Natural killer cell treated with Interleukin-12 subunit alpha and Interleukin-12 subunit beta and Interleukin-15 and Interleukin-18, amount 100 ng/mL, for 72 hours (primary cell): Measurements from ENCODE around the gene GTPBP4. TPM values are rescaled to one million over a fixed set of nuclear protein-coding genes. Genes with fewer than 3 reads are reported as not detected.
A peak's percentile ranks its signal among the peaks of the same experiment; 100 is the strongest.

Experiments
- ATAC-seq, 2 donors: fragments of 150-1000 bp; cut with Tn5 transposase in 1 of 2; sonication (Bioruptor Pico), chemical (Tn5 transposase) in 1 of 2; 2 replicates each; pipeline ENCODE4 v1.10.0; 2021
- DNase-seq: peaks from one replicate; pipeline ENCODE4 v3.0.0; 2022; ENCODE audit warnings: low spot score
- H3K27ac Mint-ChIP-seq, 2 donors: 1 replicate in 1 of 2; 2 replicates in 1 of 2; pipeline ENCODE4 v1.8.0; 2022; ENCODE audit warnings: mixed read lengths in 2 of 2, mild to moderate bottlenecking in 1 of 2, moderate library complexity in 1 of 2
- H3K27me3 Mint-ChIP-seq, 2 donors: 1 replicate in 1 of 2; 2 replicates in 1 of 2; pipeline ENCODE4 v1.8.0; 2022; ENCODE audit warnings: mixed read lengths in 2 of 2
- H3K36me3 Mint-ChIP-seq: one replicate; pipeline ENCODE4 v1.8.0; 2022; ENCODE audit warnings: mixed read lengths
- H3K4me1 Mint-ChIP-seq, 2 donors: 1 replicate in 1 of 2; 2 replicates in 1 of 2; pipeline ENCODE4 v1.8.0; 2022; ENCODE audit warnings: low read depth in 2 of 2, mixed read lengths in 2 of 2, mild to moderate bottlenecking in 1 of 2
- H3K4me3 Mint-ChIP-seq: one replicate; pipeline ENCODE4 v1.8.0; 2022; ENCODE audit warnings: mixed read lengths
- H3K9me3 Mint-ChIP-seq: 2 replicates; pipeline ENCODE4 v1.8.0; 2022; ENCODE audit warnings: mixed read lengths
- total RNA-seq, 2 donors: library from RNA; stranded (reverse); gene quantifications; one replicate each; pipeline ENCODE4 v1.2.3, GENCODE V29; 2022

Gene GTPBP4
- total RNA-seq, 2 donors from 2014 or later, result 123 to 160 TPM

DNA sequence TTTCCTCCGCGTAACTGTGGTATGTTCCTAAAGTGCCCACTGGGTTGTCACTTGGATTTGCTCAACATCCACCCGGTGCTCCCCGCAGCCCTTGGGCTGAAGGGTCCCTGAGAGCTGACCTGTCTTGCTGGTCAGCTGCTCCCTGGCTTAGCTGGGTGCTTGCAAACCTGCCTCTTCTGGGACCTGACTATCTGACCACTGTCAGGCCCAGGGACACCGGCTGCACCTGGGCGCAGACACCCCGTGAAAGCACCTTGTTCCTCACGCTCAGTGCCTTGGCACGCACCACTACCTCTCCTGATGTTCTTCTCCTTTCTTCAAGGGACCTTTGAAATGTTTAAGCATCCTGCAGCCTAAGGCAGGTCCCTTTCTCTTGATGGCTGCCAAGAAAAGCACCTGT lies 30.1 kb upstream of the GTPBP4 start:
- DNase-seq, result no peak
- Mint-ChIP-seq H3K9me3 (no peaks in the 10 kb centered on the region), H3K4me3 (no peak overlapping the region), H3K36me3 (no peaks in the 10 kb centered on the region), H3K27me3 (peaks cover 0 to 19% of the 10 kb centered on the region in 2 donors), H3K27ac (peak overlapping the region in 1 of 2 donors; percentile 50), H3K4me1 (peaks cover 0 to 2% of the 10 kb centered on the region in 2 donors)
- ATAC-seq, result peak; percentile 23 to 52

DNA sequence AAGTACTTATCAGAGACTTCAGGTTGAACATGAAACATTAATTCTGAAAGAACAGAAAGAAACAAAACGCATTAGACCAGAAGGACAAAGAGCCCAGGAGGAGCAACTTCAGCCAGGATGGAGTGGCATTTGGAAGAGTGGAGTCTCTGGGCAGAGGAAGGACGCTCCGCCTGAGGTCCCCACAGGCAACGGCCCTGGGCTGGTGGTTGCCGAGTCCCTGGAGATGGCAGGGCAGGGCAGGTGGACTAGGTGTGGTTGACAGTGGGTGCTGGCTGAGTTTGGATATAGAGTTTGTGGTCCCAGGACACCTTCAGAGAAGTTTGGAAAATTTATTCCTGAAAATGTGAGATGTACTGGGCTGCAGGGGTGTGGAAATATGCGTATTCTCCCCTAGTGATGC lies 29.4 kb upstream of the GTPBP4 start:
- ATAC-seq, result no peak

DNA sequence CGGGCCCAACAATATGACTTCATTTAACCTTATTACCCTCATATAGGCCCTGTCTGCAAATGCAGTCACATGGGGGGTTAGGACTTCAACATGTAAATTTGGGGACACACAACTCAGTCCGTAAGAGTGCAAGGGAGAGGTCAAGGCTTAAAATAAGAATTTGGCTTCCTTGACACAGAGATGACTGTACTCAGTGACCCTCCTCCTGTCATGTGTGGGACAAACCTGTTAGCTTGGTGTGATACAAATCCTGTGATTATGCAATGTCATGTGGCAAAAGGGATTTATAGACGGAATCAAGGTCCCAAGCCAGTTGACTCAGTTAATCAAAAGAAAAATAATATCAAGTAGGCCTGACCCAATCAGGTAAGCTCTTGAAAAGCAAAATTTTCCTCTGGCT lies 25.9 kb upstream of the GTPBP4 start:
- H3K9me3 Mint-ChIP-seq, result no peaks in the 10 kb centered on the region
- DNase-seq (no peak), ATAC-seq (no peak)
- no peak overlapping the region for H3K4me3 Mint-ChIP-seq
- peaks cover 0 to 2% of the 10 kb centered on the region in 2 donors for H3K4me1 Mint-ChIP-seq
- H3K27ac Mint-ChIP-seq, result no peak overlapping the region
- H3K27me3 Mint-ChIP-seq, result peaks cover 6 to 24% of the 10 kb centered on the region in 2 donors
- H3K36me3 Mint-ChIP-seq, result no peaks in the 10 kb centered on the region

More for the DNA sequence above, 29.4 kb upstream of the GTPBP4 start:
- Mint-ChIP-seq H3K9me3 (no peaks in the 10 kb centered on the region), H3K4me3 (no peak overlapping the region), H3K27me3 (peaks cover 0 to 19% of the 10 kb centered on the region in 2 donors), H3K27ac (no peak overlapping the region), H3K36me3 (no peaks in the 10 kb centered on the region), H3K4me1 (peaks cover 0 to 2% of the 10 kb centered on the region in 2 donors)
- DNase-seq, result no peak

DNA sequence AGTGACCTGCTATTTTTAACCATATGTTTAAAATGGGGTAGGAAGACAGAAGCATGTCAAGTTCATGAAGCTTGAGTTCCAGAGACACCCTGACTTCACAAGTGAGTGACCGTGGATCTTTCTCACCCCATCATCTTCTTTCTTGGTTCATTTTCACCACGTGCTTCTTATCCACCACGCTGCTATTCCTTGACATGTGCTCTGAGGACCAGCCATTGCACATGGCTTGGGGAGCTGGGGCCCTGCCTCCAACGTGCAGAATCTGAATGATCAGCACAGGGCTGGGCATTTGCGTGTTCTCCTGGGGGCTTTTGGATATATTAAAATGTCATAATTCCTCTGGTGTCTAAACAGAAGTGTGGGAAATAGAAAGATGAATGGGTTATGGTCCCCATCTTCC lies 25.0 kb upstream of the GTPBP4 start:
- Mint-ChIP-seq H3K9me3 (no peaks in the 10 kb centered on the region), H3K4me1 (peaks cover 0 to 2% of the 10 kb centered on the region in 2 donors), H3K27me3 (peaks cover 6 to 23% of the 10 kb centered on the region in 2 donors), H3K27ac (peak overlapping the region in 1 of 2 donors; percentile 12), H3K4me3 (no peak overlapping the region), H3K36me3 (no peaks in the 10 kb centered on the region)
- ATAC-seq (no peak), DNase-seq (no peak)

DNA sequence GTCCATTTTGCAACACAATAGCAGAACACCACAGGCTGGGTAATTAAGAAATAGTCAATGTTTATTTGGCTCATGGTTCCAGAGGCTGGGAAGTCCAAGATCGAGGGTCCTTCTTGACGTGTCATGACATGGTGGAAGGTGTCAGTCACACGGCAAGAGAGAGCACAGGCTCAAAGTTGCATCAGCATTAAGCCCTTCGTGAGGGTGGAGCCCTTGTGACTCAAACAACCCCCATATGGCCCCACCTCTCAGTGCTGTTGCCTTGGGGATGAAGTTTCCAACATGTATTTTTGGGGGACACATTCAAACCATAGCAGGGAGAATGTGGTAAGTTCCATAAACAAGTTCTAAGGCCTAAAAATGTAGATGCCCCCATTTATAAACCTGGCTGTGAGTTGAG lies 24.6 kb upstream of the GTPBP4 start:
- ATAC-seq (no peak), DNase-seq (no peak)
- Mint-ChIP-seq H3K4me1 (peaks cover 0 to 1% of the 10 kb centered on the region in 2 donors), H3K36me3 (no peaks in the 10 kb centered on the region), H3K9me3 (no peaks in the 10 kb centered on the region), H3K4me3 (no peak overlapping the region), H3K27ac (peak overlapping the region in 1 of 2 donors; percentile 12), H3K27me3 (peaks cover 10 to 21% of the 10 kb centered on the region in 2 donors)

DNA sequence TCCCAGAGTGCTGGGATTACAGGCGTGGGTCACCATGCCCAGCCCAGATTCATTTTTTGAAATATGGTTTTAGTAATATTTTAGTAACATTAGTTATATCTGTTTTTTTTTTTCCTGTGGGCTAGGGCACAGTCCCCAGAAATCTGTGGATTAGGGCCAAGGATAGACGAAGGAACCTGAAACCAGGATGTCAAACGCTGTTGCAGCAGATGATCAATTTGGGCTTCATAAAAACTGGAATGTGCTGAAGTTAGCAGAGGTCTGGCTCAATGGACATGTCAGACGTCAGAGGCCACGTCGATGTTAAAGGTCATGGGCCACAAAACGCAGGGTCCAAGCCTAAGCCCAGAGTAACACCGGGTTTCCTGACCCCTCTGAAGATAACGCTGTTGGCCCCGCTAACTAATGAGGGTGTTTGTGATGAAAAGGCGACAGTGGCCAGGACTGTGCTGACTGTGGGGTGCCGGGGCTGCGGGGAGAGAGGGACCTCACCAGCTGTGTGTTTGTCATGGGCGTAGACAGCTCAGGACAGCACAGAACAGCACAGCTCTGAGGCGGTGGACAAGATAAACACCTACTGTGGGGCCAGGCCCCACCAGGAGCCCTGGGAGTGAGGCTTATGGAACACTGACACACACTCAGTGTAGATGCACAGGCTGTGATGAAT lies 23.8 kb upstream of the GTPBP4 start:
- Mint-ChIP-seq H3K27me3 (peaks cover 18 to 21% of the 10 kb centered on the region in 2 donors), H3K9me3 (no peaks in the 10 kb centered on the region), H3K27ac (no peak overlapping the region), H3K36me3 (no peaks in the 10 kb centered on the region), H3K4me1 (no peaks in the 10 kb centered on the region), H3K4me3 (no peak overlapping the region)
- DNase-seq (no peak), ATAC-seq (no peak)

DNA sequence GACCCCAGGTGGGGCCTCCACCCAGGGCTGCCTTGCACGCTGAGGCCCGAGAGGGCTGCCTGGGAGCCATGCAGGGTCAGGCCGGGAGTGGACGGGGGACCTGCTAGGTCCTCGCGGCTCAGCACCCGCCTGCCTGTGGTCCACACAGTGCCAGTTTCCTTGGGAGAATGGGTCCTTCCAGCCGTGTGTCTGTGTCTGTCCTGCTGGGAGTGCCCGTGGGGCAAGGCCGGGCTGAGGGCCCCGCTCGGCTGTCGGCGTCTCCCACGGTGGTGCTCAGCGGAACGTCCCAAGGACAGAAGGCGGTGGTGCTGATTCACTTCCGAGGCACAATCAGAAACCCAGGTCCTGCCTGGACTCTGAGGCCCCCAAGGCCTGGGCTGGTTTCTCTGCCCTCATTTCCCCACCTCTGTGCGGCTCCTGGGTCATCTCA lies 23.2 kb upstream of the GTPBP4 start:
- Mint-ChIP-seq H3K9me3 (no peaks in the 10 kb centered on the region), H3K4me3 (no peak overlapping the region), H3K27me3 (peaks cover 18 to 19% of the 10 kb centered on the region in 2 donors), H3K36me3 (no peaks in the 10 kb centered on the region), H3K4me1 (no peaks in the 10 kb centered on the region), H3K27ac (no peak overlapping the region)
- peak; percentile 40 to 46 for ATAC-seq
- DNase-seq, result no peak

DNA sequence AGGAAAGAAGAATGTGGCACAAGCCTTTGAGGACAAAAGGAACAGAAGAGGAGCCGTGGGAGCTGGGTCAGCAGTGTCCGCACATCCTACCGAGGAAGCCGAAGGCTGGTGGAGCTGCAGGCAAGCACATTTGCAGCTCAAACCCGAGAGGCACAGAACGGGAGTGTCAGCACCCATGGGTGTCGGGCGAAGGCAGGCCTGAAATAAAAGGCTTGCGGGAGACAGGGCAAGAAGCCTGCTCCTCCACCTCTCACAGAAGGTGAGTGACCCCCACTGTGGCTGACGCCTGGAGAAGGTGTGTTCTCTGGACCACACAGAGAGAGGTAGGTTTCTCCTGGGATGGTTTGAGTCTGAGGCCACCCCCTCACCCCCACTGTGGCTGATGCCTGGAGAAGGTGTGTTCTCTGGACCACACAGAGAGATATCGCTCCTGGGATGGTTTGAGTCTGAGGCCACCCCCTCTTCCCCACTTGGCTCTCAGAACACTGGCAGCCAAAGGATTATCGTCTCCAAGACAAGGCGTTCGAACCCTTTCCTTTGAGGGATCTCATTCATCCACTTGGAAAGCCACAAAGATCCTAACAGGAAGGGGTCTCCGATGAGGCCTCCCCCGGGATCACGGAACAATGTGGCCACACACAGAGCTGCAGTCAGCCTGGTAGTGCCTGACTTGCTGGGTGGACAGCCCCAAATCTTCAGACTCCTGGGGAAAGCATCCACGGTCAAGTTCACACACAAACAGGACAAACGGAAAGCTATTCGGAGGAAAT lies 21.6 kb upstream of the GTPBP4 start:
- Mint-ChIP-seq H3K9me3 (no peaks in the 10 kb centered on the region), H3K36me3 (no peaks in the 10 kb centered on the region), H3K27ac (no peak overlapping the region), H3K4me3 (no peak overlapping the region), H3K27me3 (peaks cover 16 to 19% of the 10 kb centered on the region in 2 donors), H3K4me1 (no peaks in the 10 kb centered on the region)
- ATAC-seq (no peak), DNase-seq (no peak)

DNA sequence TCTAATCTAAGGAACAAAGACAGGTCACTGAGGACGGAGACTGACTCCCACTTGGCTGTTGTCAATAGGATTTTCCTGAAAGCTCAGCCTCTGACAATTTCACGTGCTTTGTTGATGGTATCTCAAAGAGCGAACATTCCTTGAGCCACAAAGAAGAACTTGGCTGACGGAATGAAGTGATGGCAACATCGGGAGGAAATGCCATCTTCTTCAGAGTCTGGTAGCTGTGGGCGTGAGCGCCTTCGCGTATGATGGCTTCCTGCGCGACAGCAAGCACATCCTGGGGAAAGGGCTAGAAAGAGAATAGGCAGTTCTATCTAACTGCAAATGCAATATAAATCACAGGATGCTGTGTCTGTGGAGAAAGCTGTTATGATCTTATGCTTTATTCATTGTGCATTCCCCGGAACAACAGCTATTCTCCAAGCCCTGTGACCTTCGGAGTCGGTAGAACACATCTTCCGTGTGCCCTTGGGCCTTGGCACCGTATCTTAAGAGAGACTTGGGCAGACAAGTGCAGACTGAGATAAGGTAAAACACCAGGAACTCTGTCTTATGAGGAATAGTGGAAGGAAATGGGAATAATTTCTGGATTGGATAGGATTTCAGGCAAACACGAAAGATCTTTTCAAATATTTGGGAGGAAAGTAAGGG lies 19.6 kb upstream of the GTPBP4 start:
- H3K4me3 Mint-ChIP-seq, result no peak overlapping the region
- H3K27ac Mint-ChIP-seq, result no peak overlapping the region
- peaks cover 19 to 20% of the 10 kb centered on the region in 2 donors for H3K27me3 Mint-ChIP-seq
- DNase-seq, result no peak
- H3K9me3 Mint-ChIP-seq, result no peaks in the 10 kb centered on the region
- H3K36me3 Mint-ChIP-seq, result no peaks in the 10 kb centered on the region
- H3K4me1 Mint-ChIP-seq, result no peaks in the 10 kb centered on the region
- ATAC-seq, result no peak

DNA sequence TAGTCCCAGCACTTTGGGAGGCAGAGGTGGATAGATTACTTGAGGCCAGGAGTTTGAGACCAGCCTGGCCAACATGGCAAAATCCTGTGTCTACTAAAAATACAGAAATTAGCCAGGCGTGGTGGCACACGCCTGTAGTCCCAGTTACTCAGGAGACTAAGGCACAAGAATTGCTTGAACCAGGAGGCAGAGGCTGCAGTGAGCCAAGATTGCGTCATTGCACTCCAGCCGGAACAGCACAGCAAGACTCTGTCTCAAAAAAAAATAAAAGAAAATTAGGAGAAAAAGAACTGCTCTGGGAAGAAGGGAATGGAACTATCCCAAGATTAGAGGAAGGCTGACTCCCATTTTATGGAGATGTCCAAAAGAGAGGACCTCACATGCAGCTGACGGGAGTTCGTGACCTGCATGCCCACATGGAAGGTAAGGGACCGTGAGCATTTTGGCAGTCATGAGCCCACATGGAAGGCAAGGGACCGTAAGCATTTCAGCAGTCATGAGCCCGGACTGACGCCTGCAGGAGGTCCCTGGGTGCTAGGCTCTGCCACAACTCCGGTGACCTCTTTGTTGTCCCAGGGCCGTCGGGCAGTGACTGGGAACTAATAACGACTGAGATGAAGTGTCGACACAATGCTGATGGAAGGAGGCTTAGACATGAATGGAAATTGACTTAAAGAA lies 18.6 kb upstream of the GTPBP4 start:
- no peak overlapping the region for H3K4me3 Mint-ChIP-seq
- H3K36me3 Mint-ChIP-seq, result no peaks in the 10 kb centered on the region
- no peaks in the 10 kb centered on the region for H3K9me3 Mint-ChIP-seq
- H3K27ac Mint-ChIP-seq, result no peak overlapping the region
- ATAC-seq (no peak), DNase-seq (no peak)
- peaks cover 19 to 20% of the 10 kb centered on the region in 2 donors for H3K27me3 Mint-ChIP-seq
- no peaks in the 10 kb centered on the region for H3K4me1 Mint-ChIP-seq

DNA sequence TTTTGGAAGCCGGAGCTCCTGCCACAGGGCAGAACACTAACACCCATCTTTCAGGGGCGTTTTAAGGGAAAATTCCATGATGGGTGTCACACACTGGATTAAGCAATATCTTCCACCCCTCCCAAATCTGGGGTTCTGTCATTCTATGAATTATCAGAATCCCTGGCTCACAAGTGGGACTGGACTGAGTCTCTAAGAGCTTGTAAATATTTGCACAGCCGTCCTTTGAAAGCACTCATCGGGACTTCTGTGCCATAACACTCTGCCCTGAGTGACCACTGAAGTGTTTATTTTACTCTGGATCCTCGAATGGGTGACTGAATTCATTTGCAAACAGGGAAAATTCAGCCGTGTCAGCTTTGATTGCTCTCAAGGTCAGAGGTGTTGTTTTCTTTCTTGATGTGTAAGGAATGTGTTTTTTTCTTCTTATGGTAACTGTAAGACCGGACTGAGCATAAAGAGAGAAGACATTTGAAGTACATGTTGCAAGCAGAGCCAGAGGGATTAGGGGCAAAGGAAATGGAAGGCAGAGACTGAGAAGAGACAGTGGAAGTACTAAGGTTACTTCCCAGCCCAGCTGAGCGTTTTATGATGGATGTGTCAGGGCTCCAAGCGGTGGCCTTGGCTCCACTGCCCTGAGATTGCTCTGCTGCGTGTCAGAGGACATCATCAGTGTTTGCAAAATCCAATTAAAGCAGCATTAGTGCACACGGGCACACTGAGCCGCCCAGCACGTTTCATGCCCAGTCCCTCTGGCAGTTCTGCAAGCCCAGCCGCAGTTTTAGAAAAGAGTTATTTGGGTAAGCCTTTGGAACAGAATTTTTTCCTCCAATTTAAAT lies 17.7 kb upstream of the GTPBP4 start:
- H3K4me3 Mint-ChIP-seq, result no peak overlapping the region
- H3K4me1 Mint-ChIP-seq, result no peaks in the 10 kb centered on the region
- no peak overlapping the region for H3K27ac Mint-ChIP-seq
- peaks cover 19 to 20% of the 10 kb centered on the region in 2 donors for H3K27me3 Mint-ChIP-seq
- DNase-seq, result no peak
- no peak for ATAC-seq
- H3K9me3 Mint-ChIP-seq, result no peaks in the 10 kb centered on the region
- H3K36me3 Mint-ChIP-seq, result no peaks in the 10 kb centered on the region

DNA sequence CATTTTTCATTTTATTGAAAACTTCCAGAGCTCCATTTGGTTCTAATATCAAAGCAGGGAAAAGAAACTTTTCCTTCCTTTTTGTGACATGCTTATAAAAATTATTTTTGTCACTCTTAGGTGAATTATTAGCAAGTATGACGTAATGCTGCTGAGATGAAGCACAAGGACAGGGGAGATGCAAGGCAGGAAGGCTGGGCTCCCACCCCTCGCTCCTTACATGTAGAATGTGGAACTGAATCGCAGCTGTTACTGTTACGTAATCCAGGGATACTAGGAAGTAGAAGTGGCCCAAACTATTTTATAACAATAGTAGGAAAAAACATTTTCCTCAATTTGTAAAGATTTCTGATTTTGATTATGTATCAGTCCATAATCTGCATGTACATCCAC lies 17.1 kb upstream of the GTPBP4 start:
- DNase-seq, result no peak
- Mint-ChIP-seq H3K9me3 (no peaks in the 10 kb centered on the region), H3K4me1 (no peaks in the 10 kb centered on the region), H3K27me3 (peaks cover 16 to 19% of the 10 kb centered on the region in 2 donors), H3K4me3 (no peak overlapping the region), H3K36me3 (no peaks in the 10 kb centered on the region), H3K27ac (no peak overlapping the region)
- no peak for ATAC-seq

DNA sequence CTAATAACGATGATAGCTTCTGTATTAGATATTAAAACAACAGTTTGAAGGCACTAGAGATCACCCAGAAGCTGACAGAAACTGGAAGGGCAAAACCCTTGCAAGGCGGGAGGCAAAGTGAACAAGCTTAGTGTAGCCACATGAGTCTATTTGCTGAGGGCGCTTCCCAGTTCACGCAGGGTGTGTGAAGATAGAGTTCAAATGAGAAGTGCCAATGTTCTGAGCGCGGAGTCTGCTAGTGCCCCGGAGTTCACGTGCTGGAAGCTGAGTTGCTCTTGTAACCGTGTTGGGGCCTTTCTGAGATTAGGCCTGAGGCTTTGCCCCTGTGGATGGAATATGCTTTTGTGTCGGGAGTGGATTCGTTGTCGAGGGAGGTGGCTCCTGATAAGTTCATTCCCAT lies 16.6 kb upstream of the GTPBP4 start:
- Mint-ChIP-seq H3K4me1 (no peaks in the 10 kb centered on the region), H3K9me3 (no peaks in the 10 kb centered on the region), H3K4me3 (no peak overlapping the region), H3K27ac (no peak overlapping the region), H3K27me3 (peaks cover 16 to 19% of the 10 kb centered on the region in 2 donors), H3K36me3 (no peaks in the 10 kb centered on the region)
- ATAC-seq, result no peak
- no peak for DNase-seq
